Activated CD8-positive, alpha-beta memory T cell treated with anti-CD3 and anti-CD28 coated beads for 1 hour (primary cell): Measurements from ENCODE around the gene PPARD.
"Not testable (repeated sequence)": the region's sequence is repeated elsewhere in the genome, so short reads cannot be mapped to it uniquely, and the experiment has no call there.

Source experiments
- DNase-seq, 2 donors: peaks; one replicate each; pipeline ENCODE4 v3.0.0-alpha.2; 2020; ENCODE audit warnings: low read depth in 1 of 2; ENCODE audit errors: extremely low read depth in 1 of 2

The PPARD gene

DNA sequence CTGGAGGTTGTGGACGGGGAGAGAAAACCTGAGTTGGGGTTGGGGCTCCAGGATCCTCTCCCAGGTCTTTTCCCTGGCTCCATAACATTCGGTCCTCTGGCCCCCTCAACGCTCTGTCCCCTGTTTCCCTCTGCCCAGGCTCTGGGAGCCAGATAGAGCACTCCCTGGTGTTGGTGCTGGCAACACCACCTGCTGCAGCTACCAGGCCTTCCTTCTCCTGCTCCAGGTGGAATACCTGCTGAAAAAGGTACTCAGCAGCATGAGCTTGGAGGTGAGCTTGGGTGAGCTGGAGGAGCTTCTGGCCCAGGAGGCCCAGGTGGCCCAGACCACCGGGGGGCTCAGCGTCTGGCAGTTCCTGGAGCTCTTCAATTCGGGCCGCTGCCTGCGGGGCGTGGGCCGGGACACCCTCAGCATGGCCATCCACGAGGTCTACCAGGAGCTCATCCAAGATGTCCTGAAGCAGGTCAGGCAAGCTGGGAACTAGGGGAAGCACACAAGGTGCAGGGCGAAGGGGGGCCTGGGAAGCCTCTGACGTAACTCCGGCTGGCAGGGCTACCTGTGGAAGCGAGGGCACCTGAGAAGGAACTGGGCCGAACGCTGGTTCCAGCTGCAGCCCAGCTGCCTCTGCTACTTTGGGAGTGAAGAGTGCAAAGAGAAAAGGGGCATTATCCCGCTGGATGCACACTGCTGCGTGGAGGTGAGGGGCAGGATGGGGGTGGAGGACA, 30.1 kb upstream of the PPARD start:
- no peak for DNase-seq

- no peak for DNase-seq
These were observed 29.6 kb upstream of the PPARD start for GRCh38 chr6:35312807-35313206.

DNA sequence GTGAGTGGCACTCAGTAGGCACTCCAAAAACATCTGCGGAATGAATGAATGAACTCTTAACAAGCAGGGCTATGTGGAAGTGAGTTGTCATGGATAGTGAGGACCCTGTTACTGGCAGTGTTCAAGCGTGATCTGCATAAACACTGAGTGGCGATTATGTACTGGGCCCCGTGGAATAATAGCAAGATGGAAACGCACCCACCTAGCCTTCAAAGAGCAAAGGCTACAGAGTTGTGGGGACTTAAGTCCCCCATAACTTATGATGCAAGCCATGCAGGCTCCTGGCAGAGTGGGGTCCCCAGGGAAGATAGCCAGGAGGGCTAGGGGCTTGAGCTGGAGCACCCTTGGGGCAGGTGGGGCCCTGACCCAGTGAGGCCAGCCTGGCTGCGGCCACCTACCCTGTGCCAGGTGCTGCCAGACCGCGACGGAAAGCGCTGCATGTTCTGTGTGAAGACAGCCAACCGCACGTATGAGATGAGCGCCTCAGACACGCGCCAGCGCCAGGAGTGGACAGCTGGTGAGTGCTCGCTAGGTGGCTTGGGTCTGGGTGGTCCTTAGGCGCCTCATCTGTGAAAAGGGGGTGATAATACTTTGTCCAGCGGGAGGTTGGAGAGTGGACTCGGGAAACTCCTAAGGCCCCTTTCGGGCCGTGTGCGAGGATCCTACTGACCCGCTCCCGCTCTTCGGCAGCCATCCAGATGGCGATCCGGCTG, 24.7 kb upstream of the PPARD start:
- DNase-seq, result no peak

GRCh38 chr6:35318196-35319171, 23.9 kb upstream of the PPARD start:
- DNase-seq, result no peak

GRCh38 chr6:35319346-35320030, 22.9 kb upstream of the PPARD start:
- DNase-seq, result no peak

GRCh38 chr6:35320031-35320410, 22.3 kb upstream of the PPARD start:
- DNase-seq, result no peak

- DNase-seq, result no peak
These were observed 21.3 kb upstream of the PPARD start for GRCh38 chr6:35321091-35321490.

GRCh38 chr6:35327349-35328027, 14.9 kb upstream of the PPARD start:
- peak; percentile 54 to 55 for DNase-seq

- DNase-seq, result no peak
These were observed 14.1 kb upstream of the PPARD start for GRCh38 chr6:35328108-35328723.

GRCh38 chr6:35328965-35329364, 13.4 kb upstream of the PPARD start:
- not testable (repeated sequence) for DNase-seq

GRCh38 chr6:35330541-35331119, 11.7 kb upstream of the PPARD start:
- no peak for DNase-seq

- DNase-seq, result peak; percentile 45 to 55
These were observed 10.1 kb upstream of the PPARD start for GRCh38 chr6:35332074-35332887.

DNA sequence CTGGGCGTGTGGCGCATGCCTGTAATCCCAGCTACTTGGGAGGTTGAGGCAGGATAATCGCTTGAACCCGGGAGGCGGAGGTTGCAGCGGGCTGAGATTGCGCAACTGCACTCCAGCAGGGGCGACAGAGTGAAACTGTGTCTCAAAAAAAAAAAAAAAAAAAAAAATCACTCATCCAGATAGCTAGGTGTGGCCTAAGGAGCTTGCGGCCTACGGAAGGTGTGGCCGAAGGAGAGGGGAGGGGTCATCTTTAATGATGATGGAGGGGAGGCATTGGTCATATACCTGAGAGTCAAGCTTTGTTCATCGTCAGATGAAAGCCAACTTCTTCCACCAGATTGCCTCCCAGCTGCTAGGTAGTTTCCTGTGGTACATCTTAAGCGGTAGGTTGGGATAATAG, 801 bp upstream of the PPARD start:
- no peak for DNase-seq

DNA sequence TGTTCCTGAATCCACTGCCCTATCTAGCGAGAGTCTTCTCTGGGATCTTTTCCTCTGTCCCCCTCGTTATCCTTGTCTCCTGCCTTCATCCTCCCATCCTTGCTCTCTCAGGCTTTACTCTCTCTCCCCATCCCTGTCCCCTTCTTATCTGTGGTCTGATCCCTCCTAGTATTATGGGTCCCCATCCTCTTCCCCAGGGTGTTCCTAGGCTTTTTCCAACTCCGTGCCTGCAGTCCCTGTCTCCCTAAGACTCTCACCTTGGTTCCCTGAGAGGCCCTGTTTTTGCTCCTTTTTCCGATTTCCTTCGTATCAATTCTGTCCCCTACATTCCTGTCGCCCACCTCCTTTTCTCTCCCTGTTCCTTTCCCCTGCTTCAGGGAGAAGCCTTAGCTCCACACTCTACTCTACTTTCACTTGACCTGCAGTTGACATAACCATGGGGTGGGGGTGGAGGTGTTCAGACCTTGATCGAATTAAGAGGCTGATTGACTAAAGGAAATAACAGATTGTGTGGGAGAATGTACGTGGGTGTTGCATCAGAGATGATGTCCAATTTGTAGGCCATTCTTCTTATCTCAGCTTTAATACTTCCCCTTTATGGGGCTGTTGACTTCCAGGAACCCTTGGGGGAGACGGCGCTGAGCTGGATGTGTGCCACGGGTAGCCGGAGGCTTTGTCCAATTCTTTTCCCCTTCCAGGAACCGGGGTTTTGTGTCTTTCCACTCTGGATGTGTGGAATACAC, 905 bp downstream of the PPARD start:
- no peak for DNase-seq

DNA sequence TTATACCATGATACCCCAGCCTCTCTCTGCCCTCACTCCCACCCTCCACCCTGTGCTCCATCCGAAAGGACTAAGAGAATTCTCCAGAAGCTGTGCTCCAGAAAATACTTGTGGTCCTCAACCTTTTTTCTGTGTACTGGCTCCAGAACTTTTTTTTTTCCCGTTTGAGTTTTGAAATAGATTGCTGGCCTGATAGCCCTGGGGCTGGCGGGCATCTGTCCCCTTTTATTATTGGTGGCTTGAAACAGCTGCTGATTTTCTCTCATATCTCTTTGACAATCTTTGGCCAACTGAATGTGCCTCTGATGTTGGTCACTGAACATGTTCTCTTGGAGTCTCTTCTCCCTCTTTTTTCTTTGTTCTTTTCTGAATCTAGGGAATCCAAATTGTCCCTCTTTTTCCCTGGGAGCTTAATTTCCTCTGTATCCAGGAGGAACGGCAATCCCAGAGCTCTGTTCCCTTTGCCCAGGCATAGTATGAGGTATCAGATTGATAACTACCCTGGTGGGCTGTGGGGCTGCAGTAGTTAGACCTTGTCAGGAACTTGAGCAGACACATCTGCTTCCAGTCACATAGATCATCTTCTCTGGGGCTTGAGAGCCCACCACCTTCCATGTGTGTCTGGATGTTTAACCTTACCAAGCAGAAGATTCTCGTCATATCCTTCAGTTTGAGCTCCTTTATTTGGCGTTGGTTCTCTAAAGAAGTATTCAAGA, 1.6 kb downstream of the PPARD start:
- DNase-seq, result no peak

- DNase-seq, result no peak
These were observed 9.1 kb downstream of the PPARD start for GRCh38 chr6:35351422-35351821.

- DNase-seq, result no peak
These were observed 10.4 kb downstream of the PPARD start for GRCh38 chr6:35352735-35353134.
